SKM-1 treated with dmso at 0.1 percent for 144 hours (cell line): ENCODE results near the gene RAPGEF3.

ENCODE experiments used
- DNase-seq: peaks from one replicate; lab custom pipeline; 2025; ENCODE audit not compliant: unreplicated experiment; lab: John Stamatoyannopoulos, UW

Gene RAPGEF3

GRCh38 chr12:47777741-47778558, 19.3 kb upstream of the RAPGEF3 start:
- DNase-seq, result no peak

- no peak for DNase-seq
These were observed 18.5 kb upstream of the RAPGEF3 start for GRCh38 chr12:47777151-47777550.

- no peak for DNase-seq
These were observed 17.9 kb upstream of the RAPGEF3 start for GRCh38 chr12:47776471-47777143.

- peak; percentile 18 for DNase-seq
These were observed 16.6 kb upstream of the RAPGEF3 start for GRCh38 chr12:47775100-47775911.

GRCh38 chr12:47774663-47775062, 16.0 kb upstream of the RAPGEF3 start:
- DNase-seq, result no peak

- no peak for DNase-seq
These were observed 15.3 kb upstream of the RAPGEF3 start for GRCh38 chr12:47773858-47774580.

- DNase-seq, result no peak
These were observed 14.6 kb upstream of the RAPGEF3 start, which contains the start of gene SLC48A1 for GRCh38 chr12:47773062-47773857. SLC48A1 (plus strand) TSS chr12:47773238; CDS start chr12:47773305, 67 bp downstream.

GRCh38 chr12:47772738-47773061, 14.0 kb upstream of the RAPGEF3 start:
- no peak for DNase-seq

- no peak for DNase-seq
These were observed 13.5 kb upstream of the RAPGEF3 start for GRCh38 chr12:47772094-47772660.

- DNase-seq, result no peak
These were observed 12.6 kb upstream of the RAPGEF3 start for GRCh38 chr12:47771304-47771703.

- DNase-seq, result peak; percentile 40
These were observed 11.5 kb upstream of the RAPGEF3 start for GRCh38 chr12:47770086-47770726.

- DNase-seq, result no peak
These were observed 10.8 kb upstream of the RAPGEF3 start for GRCh38 chr12:47769234-47770085.

- no peak for DNase-seq
These were observed 9.7 kb upstream of the RAPGEF3 start for GRCh38 chr12:47768323-47768811.

GRCh38 chr12:47767216-47767724, 8.6 kb upstream of the RAPGEF3 start:
- DNase-seq, result peak; percentile 30

- DNase-seq, result no peak
These were observed 8.0 kb upstream of the RAPGEF3 start for GRCh38 chr12:47766502-47767215.

- DNase-seq, result no peak
These were observed 5.0 kb upstream of the RAPGEF3 start for GRCh38 chr12:47763481-47764346.
